ENCODE results near the gene ENGASE.

The ENGASE gene

DNA sequence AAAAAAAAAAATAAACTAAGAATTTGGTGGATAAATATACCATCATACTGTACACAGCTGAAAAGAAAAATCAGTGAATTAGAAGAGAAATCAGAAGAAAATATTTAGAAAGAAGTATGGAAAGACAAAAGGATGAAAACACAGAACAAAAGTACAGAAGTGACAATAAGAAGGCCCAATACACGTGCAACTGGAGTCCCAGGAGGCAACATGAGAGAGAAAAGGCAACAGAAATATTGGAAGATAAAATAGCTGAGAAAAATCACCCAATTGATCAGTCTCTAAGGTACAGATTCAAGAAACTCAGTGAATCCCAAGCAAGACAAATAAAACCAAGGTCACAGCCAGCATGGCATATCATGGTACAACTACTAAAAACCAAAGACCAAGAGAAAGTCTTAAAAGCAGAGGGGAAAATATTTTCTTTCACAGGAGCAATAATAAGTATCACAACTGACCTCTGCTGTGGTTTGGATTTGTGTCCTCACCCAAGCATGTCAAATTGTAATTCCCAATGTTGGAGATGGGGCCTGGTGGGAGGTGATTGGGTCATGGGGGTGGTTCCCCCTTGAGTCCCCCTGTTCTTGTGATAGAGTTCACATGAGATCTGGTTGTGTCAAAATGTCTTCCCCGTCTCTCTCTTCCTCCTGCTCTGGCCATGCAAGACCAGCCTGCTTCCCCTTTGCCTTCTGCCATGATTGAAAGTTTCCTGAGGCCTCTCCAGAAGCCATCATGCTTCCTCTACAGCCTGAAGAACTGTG is 20.2 kb upstream of the ENGASE start:
- H3K9ac ChIP-seq (ENCODE audit: low read length) = no peak overlapping the region
- TF ChIP-seq, protein P1, sequence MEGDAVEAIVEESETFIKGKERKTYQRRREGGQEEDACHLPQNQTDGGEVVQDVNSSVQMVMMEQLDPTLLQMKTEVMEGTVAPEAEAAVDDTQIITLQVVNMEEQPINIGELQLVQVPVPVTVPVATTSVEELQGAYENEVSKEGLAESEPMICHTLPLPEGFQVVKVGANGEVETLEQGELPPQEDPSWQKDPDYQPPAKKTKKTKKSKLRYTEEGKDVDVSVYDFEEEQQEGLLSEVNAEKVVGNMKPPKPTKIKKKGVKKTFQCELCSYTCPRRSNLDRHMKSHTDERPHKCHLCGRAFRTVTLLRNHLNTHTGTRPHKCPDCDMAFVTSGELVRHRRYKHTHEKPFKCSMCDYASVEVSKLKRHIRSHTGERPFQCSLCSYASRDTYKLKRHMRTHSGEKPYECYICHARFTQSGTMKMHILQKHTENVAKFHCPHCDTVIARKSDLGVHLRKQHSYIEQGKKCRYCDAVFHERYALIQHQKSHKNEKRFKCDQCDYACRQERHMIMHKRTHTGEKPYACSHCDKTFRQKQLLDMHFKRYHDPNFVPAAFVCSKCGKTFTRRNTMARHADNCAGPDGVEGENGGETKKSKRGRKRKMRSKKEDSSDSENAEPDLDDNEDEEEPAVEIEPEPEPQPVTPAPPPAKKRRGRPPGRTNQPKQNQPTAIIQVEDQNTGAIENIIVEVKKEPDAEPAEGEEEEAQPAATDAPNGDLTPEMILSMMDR (IDR thresholded peaks at IDR 0.05; ENCODE audit: low read length) = no peak
- no peak for TF ChIP-seq EZH2 (IDR thresholded peaks at IDR 0.05; ENCODE audit: borderline replicate concordance, low read length)
- H3K9me3 ChIP-seq (ENCODE audit: low read length) = no peaks in the 10 kb centered on the region
- H3K4me2 ChIP-seq (ENCODE audit: low read length) = no peak overlapping the region
- no peaks in the 10 kb centered on the region for H3K4me1 ChIP-seq (ENCODE audit: insufficient read depth, low read length, severe bottlenecking)
- H3K79me2 ChIP-seq (ENCODE audit: insufficient read depth, low read length) = no peaks in the 10 kb centered on the region
- no peak overlapping the region for H2AFZ ChIP-seq (ENCODE audit: low read length)
- H3K27me3 ChIP-seq (ENCODE audit: insufficient read depth, low read length) = peaks cover 6% of the 10 kb centered on the region; the same call in 1 of the 2 replicates
- H3F3A ChIP-seq (ENCODE audit: insufficient read depth, low read length) = no peaks in the 10 kb centered on the region
- H3K9me2 ChIP-seq (ENCODE audit: low read depth, low read length) = no peaks in the 10 kb centered on the region
- H3K36me3 ChIP-seq (ENCODE audit: insufficient read depth, low read length) = no peaks in the 10 kb centered on the region; the same call in 1 of the 2 replicates
- no peaks in the 10 kb centered on the region for H4K20me1 ChIP-seq (ENCODE audit: insufficient read depth, low read length)
- no peak overlapping the region for H3K27ac ChIP-seq (ENCODE audit: low read depth, low read length, poor library complexity, severe bottlenecking)
- no peak overlapping the region for H3K4me3 ChIP-seq (ENCODE audit: low read depth, low read length, poor library complexity, severe bottlenecking)

DNA sequence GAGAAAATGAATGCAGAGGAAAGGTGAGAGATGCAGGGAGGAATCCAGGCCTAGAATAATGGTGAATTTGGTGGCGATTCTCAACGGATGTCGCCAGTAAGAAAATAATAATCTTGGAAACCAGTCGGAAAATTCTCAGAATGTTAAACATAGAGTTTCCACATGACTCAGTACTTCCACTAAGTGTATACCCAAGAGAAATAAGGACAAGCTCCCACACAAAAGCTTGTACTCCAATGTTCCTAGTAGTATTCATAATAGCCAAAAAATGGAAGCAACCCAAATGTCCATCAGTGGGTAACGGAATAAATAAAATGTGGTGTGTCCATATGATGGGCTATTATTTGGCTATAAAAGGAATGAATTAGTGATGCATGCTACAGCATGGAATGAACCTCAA is 19.4 kb upstream of the ENGASE start:
- TF ChIP-seq EZH2 (IDR thresholded peaks at IDR 0.05; ENCODE audit: borderline replicate concordance, low read length) = no peak
- TF ChIP-seq, protein P1 (IDR thresholded peaks at IDR 0.05; ENCODE audit: low read length) = no peak
- Histone ChIP-seq H3K4me3 (ENCODE audit: low read depth, low read length, poor library complexity, severe bottlenecking) (no peak overlapping the region), H3K4me1 (ENCODE audit: insufficient read depth, low read length, severe bottlenecking) (no peaks in the 10 kb centered on the region), H3K27me3 (ENCODE audit: insufficient read depth, low read length) (peaks cover 6% of the 10 kb centered on the region; the same call in 1 of the 2 replicates), H3K27ac (ENCODE audit: low read depth, low read length, poor library complexity, severe bottlenecking) (no peak overlapping the region), H3K79me2 (ENCODE audit: insufficient read depth, low read length) (no peaks in the 10 kb centered on the region), H2AFZ (ENCODE audit: low read length) (no peak overlapping the region), H3K9me3 (ENCODE audit: low read length) (no peaks in the 10 kb centered on the region), H3K9ac (ENCODE audit: low read length) (no peak overlapping the region), H3F3A (ENCODE audit: insufficient read depth, low read length) (no peaks in the 10 kb centered on the region), H4K20me1 (ENCODE audit: insufficient read depth, low read length) (no peaks in the 10 kb centered on the region), H3K9me2 (ENCODE audit: low read depth, low read length) (no peaks in the 10 kb centered on the region), H3K4me2 (ENCODE audit: low read length) (no peak overlapping the region), H3K36me3 (ENCODE audit: insufficient read depth, low read length) (no peaks in the 10 kb centered on the region; the same call in 1 of the 2 replicates)

- Histone ChIP-seq H4K20me1 (ENCODE audit: insufficient read depth, low read length) (no peaks in the 10 kb centered on the region), H3K9me3 (ENCODE audit: low read length) (no peaks in the 10 kb centered on the region), H3K27ac (ENCODE audit: low read depth, low read length, poor library complexity, severe bottlenecking) (no peak overlapping the region), H3K4me1 (ENCODE audit: insufficient read depth, low read length, severe bottlenecking) (no peaks in the 10 kb centered on the region), H2AFZ (ENCODE audit: low read length) (no peak overlapping the region), H3K9me2 (ENCODE audit: low read depth, low read length) (no peaks in the 10 kb centered on the region), H3F3A (ENCODE audit: insufficient read depth, low read length) (no peaks in the 10 kb centered on the region), H3K9ac (ENCODE audit: low read length) (no peak overlapping the region), H3K79me2 (ENCODE audit: insufficient read depth, low read length) (no peaks in the 10 kb centered on the region), H3K4me2 (ENCODE audit: low read length) (no peak overlapping the region), H3K36me3 (ENCODE audit: insufficient read depth, low read length) (no peaks in the 10 kb centered on the region; the same call in 1 of the 2 replicates), H3K27me3 (ENCODE audit: insufficient read depth, low read length) (peaks cover 6% of the 10 kb centered on the region; the same call in 1 of the 2 replicates), H3K4me3 (ENCODE audit: low read depth, low read length, poor library complexity, severe bottlenecking) (no peak overlapping the region)
- TF ChIP-seq EZH2 (IDR thresholded peaks at IDR 0.05; ENCODE audit: borderline replicate concordance, low read length) = no peak
- TF ChIP-seq, protein P1 (IDR thresholded peaks at IDR 0.05; ENCODE audit: low read length) = no peak
These were observed 16.8 kb upstream of the ENGASE start for GRCh38 chr17:79057737-79058385.

Measured in OCI-LY1 (cell line).